T-helper 2 cell treated with Interferon-gamma antibody and Interleukin-4, amounts not matched to agents 5 μg/mL and 100 μg/mL, for 36 hours (primary cell): ENCODE data around the gene TRIM14.

Experiments
- DNase-seq: peaks from one replicate; pipeline ENCODE4 v3.0.0; 2021; ENCODE audit warnings: low spot score
- H3K27ac Mint-ChIP-seq: one replicate; pipeline ENCODE4 v1.8.0; 2021; ENCODE audit warnings: mild to moderate bottlenecking, mixed read lengths
- H3K27me3 Mint-ChIP-seq: one replicate; pipeline ENCODE4 v1.8.0; 2021; ENCODE audit warnings: low read depth, mixed read lengths
- H3K36me3 Mint-ChIP-seq: one replicate; pipeline ENCODE4 v1.8.0; 2021; ENCODE audit warnings: low read depth, mixed read lengths
- H3K4me1 Mint-ChIP-seq: one replicate; pipeline ENCODE4 v1.8.0; 2021; ENCODE audit warnings: low read depth, mixed read lengths
- H3K4me3 Mint-ChIP-seq: one replicate; pipeline ENCODE4 v1.8.0; 2022; ENCODE audit warnings: mild to moderate bottlenecking, moderate library complexity, mixed read lengths
- H3K9me3 Mint-ChIP-seq: one replicate; pipeline ENCODE4 v1.8.0; 2021; ENCODE audit warnings: mixed read lengths

Gene TRIM14

DNA sequence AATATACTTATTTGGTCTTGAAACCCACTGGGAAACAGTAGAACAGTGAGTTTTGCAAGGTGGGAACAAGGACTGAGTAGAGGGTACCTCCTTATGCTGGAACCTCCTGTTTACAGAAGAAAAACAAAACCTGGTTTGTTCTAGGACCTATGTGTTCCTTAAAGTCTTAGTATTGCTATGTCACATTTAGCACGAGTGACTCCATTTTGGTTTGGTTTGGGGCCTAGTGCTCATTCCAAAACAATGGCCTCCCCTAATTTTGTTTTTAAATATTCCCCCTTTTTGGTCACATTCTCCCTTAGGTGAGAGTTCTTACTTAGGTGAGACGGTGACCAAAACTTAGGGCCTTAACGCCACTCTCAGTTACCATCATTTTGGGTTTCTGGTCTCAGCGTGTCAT lies 68.7 kb downstream of the TRIM14 start:
- H3K27ac Mint-ChIP-seq = no peak overlapping the region
- DNase-seq = no peak
- H3K4me1 Mint-ChIP-seq = peaks cover 38% of the 10 kb centered on the region
- H3K27me3 Mint-ChIP-seq = no peaks in the 10 kb centered on the region
- H3K36me3 Mint-ChIP-seq = peaks cover 26% of the 10 kb centered on the region
- no peaks in the 10 kb centered on the region for H3K9me3 Mint-ChIP-seq
- no peak overlapping the region for H3K4me3 Mint-ChIP-seq

DNA sequence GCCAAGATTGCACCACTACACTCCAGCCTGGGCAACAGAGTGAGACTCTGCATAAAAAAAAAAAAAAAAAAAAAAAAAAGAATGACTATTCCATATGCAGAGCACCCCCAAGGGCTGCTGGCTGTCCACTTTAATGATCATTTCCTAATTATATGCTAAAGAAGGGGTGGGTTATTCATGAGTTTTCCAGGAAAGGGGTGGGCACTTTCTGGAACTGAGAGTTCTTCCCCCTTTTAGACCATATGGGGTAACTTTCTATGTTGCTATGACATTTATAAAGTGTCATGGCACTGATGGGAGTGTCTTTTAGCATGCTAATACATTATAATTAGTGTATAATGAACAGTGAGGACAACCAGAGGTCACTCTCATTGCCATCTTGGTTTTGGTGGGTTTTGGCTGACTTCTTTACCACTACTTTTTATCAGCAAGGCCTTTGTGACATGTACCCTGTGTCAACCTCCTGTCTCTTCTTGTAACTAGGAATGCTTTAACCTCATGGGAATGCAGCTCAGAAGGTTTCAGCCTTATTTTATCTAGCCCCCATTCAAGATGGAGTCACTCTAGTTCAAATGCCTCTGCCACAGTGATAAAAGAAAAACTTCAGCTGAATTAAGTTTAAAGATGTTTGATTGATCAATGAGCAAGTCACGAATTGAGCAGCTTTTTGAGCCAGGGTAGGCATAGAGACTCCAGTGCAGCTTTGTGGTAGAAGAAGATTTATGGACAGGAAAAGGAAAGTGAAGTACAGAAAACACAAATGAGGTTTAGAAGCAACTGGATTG lies 69.5 kb downstream of the TRIM14 start:
- peaks cover 5% of the 10 kb centered on the region for H3K9me3 Mint-ChIP-seq
- no peaks in the 10 kb centered on the region for H3K27me3 Mint-ChIP-seq
- no peak overlapping the region for H3K27ac Mint-ChIP-seq
- H3K4me3 Mint-ChIP-seq = no peak overlapping the region
- no peak for DNase-seq
- H3K36me3 Mint-ChIP-seq = peaks cover 27% of the 10 kb centered on the region
- peaks cover 35% of the 10 kb centered on the region for H3K4me1 Mint-ChIP-seq

DNA sequence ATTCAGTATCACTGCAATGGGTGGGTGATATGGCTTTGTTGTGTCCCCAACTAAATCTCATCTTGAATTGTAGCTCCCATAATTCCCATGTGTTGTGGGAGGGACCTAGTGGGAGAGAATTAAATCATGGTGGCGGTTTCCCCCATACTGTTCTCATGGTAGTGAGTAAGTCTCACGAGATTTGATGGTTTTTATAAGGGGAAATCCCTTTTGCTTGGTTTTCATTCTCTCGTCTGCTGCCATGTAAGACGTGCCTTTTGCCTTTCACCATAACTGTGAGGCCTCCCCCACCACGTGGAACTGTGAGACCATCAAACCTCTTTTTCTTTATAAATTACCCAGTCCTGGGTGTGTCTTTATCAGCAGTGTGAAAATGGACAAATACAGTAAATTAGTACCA lies 72.0 kb downstream of the TRIM14 start:
- Mint-ChIP-seq H3K4me1 (peaks cover 32% of the 10 kb centered on the region), H3K27ac (peak overlapping the region; percentile 62), H3K27me3 (peaks cover 3% of the 10 kb centered on the region), H3K9me3 (peaks cover 5% of the 10 kb centered on the region), H3K4me3 (peak overlapping the region; percentile 87), H3K36me3 (peaks cover 22% of the 10 kb centered on the region)
- DNase-seq = no peak

DNA sequence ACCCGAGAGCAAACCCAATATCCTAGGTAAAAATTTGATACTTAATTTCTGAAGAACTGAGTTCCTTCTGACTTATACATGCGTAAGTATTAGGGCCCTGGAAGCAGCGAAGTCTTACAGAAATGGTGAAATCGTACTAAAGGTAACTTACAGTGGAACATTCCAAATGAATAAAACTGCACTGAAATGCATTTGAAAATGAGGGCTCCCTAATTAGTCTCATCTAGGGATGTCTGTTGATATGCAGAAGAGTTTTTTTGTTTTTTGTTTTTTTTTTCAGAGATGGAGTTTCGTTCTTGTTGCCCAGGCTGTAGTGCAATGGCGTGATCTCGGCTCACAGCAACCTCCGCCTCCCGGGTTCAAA lies 72.9 kb downstream of the TRIM14 start:
- Mint-ChIP-seq H3K27me3 (peaks cover 3% of the 10 kb centered on the region), H3K9me3 (peaks cover 5% of the 10 kb centered on the region), H3K27ac (peak overlapping the region; percentile 90), H3K4me3 (peak overlapping the region; percentile 87), H3K4me1 (peaks cover 26% of the 10 kb centered on the region), H3K36me3 (peaks cover 22% of the 10 kb centered on the region)
- DNase-seq = no peak

DNA sequence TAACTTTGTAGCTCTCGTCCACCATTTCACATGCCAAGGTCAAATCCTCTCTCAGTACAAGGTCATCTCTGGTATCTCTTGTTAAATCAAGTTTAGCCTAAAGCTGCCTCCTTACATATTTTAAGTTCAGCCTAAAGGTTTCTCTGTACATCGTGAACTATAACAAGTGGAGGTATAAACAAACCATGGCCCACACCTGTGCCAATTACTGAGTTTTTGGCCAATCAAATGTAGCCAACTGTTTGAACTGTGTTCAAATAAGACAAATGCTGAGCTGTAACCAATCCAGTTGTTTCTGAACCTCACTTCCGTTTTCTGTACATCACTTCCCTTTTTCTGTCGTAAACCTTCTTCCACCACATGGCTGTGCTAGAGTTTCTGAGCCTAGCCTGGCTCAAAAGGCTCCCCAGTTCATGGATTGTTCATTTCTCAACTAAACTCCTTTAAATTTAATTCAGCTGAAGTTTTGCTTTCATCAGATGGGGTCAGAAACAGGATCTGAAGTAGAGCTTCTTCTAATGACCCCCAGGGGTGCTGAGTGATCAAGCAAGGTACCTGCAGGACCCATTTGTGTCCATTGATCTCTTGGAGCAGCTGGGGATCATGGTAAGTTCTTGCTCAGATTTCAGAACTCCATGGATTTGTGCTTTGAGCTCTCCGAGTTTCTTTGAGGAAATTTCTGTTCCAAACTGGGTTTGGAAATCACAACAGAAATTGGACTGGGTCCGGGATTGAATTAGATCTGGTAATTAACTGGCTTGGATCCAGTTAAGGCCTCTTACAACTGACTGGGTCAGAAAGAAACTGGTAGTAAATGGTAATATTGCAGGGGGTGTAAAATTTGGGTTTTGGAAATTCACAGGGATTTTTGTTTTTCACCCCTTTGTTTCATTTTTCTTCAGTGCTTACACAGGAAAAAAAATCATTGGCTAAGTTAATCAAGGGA lies 73.5 kb downstream of the TRIM14 start:
- Mint-ChIP-seq H3K27ac (peak overlapping the region; percentile 90), H3K4me1 (peaks cover 23% of the 10 kb centered on the region), H3K4me3 (peak overlapping the region; percentile 87), H3K36me3 (peaks cover 22% of the 10 kb centered on the region), H3K9me3 (peaks cover 5% of the 10 kb centered on the region), H3K27me3 (peaks cover 3% of the 10 kb centered on the region)
- peak; percentile 39 for DNase-seq

DNA sequence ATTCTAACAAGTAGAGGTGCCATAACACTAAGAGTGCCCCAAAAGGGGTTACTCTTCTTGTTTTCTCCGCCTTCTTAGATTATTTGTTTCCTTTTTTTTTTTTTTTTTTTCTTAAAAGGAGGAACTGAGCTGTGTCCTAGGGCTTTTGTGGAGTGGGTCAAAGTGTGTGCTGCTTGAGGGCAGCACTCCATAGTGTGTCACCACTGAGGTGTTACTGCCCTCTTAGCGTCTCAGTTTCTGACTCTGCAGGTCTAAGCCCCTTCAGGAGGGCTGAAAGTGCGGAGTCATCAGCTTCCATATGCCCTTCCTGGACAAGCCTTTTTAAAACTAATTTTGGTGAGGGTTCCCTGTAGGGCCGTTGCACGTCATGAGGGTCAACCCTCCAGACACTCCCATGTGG lies 75.1 kb downstream of the TRIM14 start:
- DNase-seq = no peak
- H3K4me3 Mint-ChIP-seq = no peak overlapping the region
- H3K36me3 Mint-ChIP-seq = peaks cover 20% of the 10 kb centered on the region
- H3K9me3 Mint-ChIP-seq = peaks cover 5% of the 10 kb centered on the region
- H3K4me1 Mint-ChIP-seq = peaks cover 17% of the 10 kb centered on the region
- peaks cover 3% of the 10 kb centered on the region for H3K27me3 Mint-ChIP-seq
- no peak overlapping the region for H3K27ac Mint-ChIP-seq

DNA sequence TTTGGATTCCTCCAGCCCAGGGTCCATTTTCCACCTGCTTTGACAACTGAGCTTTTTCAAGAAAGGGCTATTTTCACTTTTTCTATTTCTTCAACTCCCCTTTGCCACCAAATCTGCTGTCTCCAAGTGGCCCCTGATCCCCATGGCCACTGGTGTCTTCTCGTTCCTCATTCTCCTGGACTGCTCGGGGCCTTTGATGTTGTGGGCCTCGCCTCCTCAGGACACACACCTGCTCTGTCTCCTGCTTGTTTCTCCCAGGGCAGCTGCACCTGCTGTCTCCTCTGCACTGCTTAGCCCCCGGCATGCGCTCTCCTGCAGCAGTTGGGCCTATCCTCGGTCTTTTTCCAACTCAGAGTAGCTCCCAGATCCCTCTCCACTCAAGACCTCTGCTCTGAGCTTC lies 78.8 kb downstream of the TRIM14 start:
- peaks cover 3% of the 10 kb centered on the region for H3K27me3 Mint-ChIP-seq
- H3K9me3 Mint-ChIP-seq = peaks cover 4% of the 10 kb centered on the region
- H3K27ac Mint-ChIP-seq = peak overlapping the region; percentile 34
- DNase-seq = no peak
- peaks cover 2% of the 10 kb centered on the region for H3K36me3 Mint-ChIP-seq
- peaks cover 4% of the 10 kb centered on the region for H3K4me1 Mint-ChIP-seq
- no peak overlapping the region for H3K4me3 Mint-ChIP-seq

DNA sequence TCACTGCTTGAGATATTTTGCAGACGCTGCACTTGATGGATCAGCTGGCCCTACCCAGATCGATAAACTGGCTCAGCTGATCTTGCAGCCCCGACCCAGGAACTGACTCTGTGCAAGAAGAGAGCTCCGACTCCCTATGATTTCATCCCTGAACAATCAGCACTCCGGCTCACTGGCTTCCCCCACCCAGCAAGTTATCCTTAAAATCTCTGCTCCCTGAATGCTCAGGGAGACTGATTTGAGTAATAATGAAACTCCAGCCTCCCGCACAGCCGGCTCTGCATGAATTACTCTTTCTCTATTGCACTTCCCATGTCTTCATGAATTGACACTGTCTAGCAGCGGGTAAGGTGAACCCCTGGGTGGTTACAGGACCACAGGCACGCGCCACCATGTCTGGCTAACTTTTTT lies 79.4 kb downstream of the TRIM14 start:
- H3K36me3 Mint-ChIP-seq = no peaks in the 10 kb centered on the region
- peaks cover 3% of the 10 kb centered on the region for H3K27me3 Mint-ChIP-seq
- H3K9me3 Mint-ChIP-seq = no peaks in the 10 kb centered on the region
- peaks cover 5% of the 10 kb centered on the region for H3K4me1 Mint-ChIP-seq
- no peak overlapping the region for H3K27ac Mint-ChIP-seq
- no peak overlapping the region for H3K4me3 Mint-ChIP-seq
- no peak for DNase-seq

DNA sequence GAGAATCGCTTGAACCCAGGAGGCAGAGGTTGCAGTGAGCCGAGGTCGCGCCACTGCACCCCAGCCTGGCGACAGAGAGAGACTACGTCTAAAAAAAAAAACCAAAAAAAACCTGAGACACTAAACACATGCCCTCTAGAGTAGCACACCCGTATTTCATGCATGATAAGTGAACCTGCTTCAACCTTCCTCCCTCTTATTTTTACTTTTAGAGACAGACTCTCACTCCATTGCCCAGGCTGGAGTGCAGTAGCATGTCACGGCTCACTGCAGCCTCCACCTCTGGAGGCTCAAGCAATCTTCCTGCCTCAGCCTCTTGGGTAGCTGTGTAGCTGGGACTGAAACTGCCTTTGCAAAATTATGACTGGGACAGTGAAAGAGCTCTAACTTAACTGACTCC lies 80.1 kb downstream of the TRIM14 start:
- no peak for DNase-seq
- Mint-ChIP-seq H3K27me3 (peaks cover 3% of the 10 kb centered on the region), H3K9me3 (no peaks in the 10 kb centered on the region), H3K4me1 (peaks cover 5% of the 10 kb centered on the region), H3K4me3 (no peak overlapping the region), H3K36me3 (no peaks in the 10 kb centered on the region), H3K27ac (no peak overlapping the region)

DNA sequence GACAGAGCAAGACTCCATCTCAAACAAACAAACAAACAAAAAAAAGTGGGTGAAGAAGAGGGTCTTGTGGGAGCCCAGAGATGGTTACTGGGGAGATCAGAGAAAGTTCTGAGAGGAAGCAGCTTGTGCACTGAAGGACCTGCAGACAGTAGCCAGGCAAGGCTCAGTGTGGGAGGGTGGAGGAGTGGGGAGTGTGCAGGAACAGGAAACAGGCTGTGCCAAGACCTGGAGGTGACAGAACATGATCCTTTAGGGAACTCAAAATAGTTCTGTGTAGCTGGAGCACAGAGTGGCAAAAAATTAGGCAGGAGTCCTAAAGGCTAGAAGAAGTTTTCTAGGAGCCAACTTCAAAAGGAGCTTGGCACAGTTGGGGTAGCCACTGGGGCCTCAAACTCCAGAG lies 81.7 kb downstream of the TRIM14 start:
- peaks cover 1% of the 10 kb centered on the region for H3K27me3 Mint-ChIP-seq
- no peak overlapping the region for H3K4me3 Mint-ChIP-seq
- peaks cover 8% of the 10 kb centered on the region for H3K4me1 Mint-ChIP-seq
- no peak overlapping the region for H3K27ac Mint-ChIP-seq
- no peaks in the 10 kb centered on the region for H3K36me3 Mint-ChIP-seq
- no peak for DNase-seq
- no peaks in the 10 kb centered on the region for H3K9me3 Mint-ChIP-seq

DNA sequence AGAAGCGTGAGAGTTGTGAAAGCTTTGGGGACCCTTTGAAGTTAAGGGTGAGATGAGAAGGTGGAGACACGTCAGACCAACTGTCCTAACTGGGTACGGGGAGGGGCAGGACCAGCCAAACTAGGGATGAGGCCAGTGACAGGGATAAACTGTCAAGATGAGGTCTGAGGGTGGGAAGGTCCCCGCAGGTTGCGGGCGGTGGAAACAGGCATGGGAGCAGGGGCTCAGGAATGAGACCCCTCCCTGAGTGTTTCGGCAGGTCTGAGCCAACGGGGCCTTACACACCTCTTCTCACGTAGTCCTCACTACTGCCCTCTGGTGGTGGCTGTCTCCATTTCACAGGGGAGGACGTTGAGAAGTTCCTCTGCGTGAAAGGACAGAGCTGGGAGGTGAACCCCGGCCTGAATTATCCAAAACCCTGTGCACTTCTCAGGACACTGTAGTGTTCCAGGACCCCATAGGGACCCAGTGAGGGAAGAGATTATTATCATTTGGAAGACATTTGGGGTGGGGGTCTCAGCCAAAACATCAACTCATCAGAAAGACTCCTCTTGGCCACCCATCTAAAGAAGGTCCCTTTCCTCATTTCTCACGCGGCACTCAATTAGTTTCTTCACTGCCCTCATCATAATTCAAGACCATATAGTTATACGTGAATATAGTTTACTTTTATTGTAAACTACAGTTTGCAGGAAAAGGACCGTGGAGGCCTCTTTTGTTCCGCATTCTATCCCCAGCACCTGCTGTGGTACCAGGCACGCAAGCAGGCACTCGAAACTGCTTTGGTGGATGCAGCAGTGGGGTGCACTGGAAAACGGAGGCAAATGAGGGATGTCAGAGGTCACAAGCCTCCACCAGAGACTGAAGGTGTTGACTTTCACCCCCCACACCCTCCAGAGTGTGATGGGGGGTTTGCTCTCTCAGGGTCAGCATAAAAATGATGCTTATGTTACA lies 84.2 kb downstream of the TRIM14 start:
- Mint-ChIP-seq H3K4me3 (no peak overlapping the region), H3K36me3 (no peaks in the 10 kb centered on the region), H3K27ac (peak overlapping the region; percentile 62), H3K27me3 (peaks cover 1% of the 10 kb centered on the region), H3K4me1 (peaks cover 8% of the 10 kb centered on the region), H3K9me3 (no peaks in the 10 kb centered on the region)
- DNase-seq = peak; percentile 78

DNA sequence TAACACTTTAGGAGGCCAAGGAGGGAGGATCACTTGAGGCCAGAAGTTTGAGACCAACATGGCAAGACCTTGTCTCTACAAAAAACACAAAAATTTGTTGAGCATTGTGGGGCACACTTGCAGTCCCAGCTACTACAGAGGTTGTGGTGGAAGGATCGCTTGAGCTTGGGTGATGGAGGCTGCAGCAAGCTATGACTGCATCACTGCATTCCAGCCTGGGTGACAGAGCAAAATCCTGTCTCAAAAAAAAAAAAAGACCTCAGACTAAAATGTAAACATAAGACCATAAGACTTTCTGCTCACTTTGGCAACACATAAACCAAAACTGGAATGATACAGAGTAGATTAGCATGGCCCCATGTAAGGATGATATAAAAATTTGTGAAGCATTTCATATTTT lies 87.1 kb downstream of the TRIM14 start:
- H3K9me3 Mint-ChIP-seq = no peaks in the 10 kb centered on the region
- H3K27ac Mint-ChIP-seq = no peak overlapping the region
- H3K4me3 Mint-ChIP-seq = no peak overlapping the region
- H3K4me1 Mint-ChIP-seq = peaks cover 7% of the 10 kb centered on the region
- no peak for DNase-seq
- peaks cover 2% of the 10 kb centered on the region for H3K36me3 Mint-ChIP-seq
- H3K27me3 Mint-ChIP-seq = peaks cover 1% of the 10 kb centered on the region

DNA sequence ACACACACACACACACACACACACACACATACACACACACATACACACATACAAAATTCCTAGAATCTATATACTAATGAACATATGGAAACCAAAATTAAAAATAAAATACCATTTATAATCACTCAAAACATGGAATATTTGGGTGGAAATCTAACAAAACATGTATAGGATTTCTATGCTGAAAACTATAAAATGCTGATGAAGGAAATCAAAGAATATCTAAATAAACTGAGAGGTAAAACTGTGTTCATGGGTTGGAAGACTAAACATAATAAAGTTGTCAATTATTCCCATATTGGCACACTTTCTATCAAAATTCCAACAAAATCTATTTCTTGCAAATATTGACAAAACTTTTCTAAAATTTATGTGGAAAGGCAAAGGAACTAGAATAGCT lies 87.9 kb downstream of the TRIM14 start:
- no peak for DNase-seq
- Mint-ChIP-seq H3K4me1 (peaks cover 7% of the 10 kb centered on the region), H3K4me3 (no peak overlapping the region), H3K9me3 (no peaks in the 10 kb centered on the region), H3K36me3 (peaks cover 2% of the 10 kb centered on the region), H3K27me3 (peaks cover 1% of the 10 kb centered on the region), H3K27ac (no peak overlapping the region)
